ENCODE results near the gene PROX1. TPM values are rescaled to one million over a fixed set of nuclear protein-coding genes. Genes with fewer than 3 reads are reported as not detected.

The PROX1 gene
- total RNA-seq, 1 donor from 2014 or later: 4.8 TPM

DNA sequence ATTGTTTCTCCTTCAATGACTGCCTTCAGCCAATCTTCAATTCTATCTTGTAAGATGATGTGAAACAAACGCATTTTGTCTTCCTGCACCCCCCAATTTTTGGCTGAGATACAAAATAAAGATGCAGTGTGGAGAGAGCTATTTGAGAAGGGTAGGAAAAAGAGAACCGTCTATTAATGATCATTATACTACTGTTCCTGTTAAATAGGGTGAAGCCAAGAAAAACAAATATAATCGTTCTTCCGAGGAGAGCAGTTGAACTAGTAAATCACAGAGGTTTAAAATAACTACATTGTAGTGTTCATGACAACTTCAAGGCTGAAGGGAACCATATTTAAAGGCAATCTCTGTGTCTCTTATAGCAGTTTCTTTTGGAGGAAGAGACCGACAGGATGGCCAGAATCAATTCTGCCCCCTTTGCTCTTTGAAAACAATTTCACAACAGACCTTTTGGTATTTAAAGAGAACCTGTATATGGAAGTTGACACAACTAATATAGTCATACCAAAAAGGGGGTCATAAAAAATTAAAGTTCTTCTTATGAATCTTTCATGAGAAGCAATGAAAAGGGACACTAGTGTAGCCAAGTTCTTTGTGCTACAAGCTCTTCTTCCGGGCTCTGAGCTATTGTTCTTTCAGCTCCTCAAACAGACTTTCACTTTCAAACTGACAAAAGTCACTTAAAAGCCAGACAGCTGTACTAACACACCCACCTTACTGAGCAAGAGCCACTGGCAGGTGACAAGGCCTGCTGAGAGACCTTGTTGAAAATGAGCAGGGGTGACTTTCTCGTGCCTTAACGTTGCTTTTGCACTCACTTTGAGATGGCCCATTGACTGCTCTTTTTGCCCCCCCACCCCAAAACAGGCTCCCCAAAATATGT is 30.9 kb downstream of the PROX1 start:
- Histone ChIP-seq H3K27ac (ENCODE audit: low read depth, low read length) (no peak overlapping the region), H4K20me1 (ENCODE audit: insufficient read depth, low read length) (no peaks in the 10 kb centered on the region), H3K4me3 (ENCODE audit: insufficient read depth, low read depth, low read length) (no peak overlapping the region), H3K4me2 (ENCODE audit: low read length) (no peak overlapping the region), H3K9ac (ENCODE audit: low read length) (no peak overlapping the region), H3K27me3 (ENCODE audit: insufficient read depth, low read length) (no peaks in the 10 kb centered on the region), H3K36me3 (ENCODE audit: insufficient read depth, low read length) (no peaks in the 10 kb centered on the region), H2AFZ (ENCODE audit: low read depth, low read length) (no peak overlapping the region), H3K79me2 (ENCODE audit: insufficient read depth, low read length) (no peaks in the 10 kb centered on the region), H3K9me3 (ENCODE audit: insufficient read depth, low read depth, low read length) (no peaks in the 10 kb centered on the region), H3K4me1 (ENCODE audit: insufficient read depth, low read length) (no peaks in the 10 kb centered on the region)
- TF ChIP-seq, protein P1, sequence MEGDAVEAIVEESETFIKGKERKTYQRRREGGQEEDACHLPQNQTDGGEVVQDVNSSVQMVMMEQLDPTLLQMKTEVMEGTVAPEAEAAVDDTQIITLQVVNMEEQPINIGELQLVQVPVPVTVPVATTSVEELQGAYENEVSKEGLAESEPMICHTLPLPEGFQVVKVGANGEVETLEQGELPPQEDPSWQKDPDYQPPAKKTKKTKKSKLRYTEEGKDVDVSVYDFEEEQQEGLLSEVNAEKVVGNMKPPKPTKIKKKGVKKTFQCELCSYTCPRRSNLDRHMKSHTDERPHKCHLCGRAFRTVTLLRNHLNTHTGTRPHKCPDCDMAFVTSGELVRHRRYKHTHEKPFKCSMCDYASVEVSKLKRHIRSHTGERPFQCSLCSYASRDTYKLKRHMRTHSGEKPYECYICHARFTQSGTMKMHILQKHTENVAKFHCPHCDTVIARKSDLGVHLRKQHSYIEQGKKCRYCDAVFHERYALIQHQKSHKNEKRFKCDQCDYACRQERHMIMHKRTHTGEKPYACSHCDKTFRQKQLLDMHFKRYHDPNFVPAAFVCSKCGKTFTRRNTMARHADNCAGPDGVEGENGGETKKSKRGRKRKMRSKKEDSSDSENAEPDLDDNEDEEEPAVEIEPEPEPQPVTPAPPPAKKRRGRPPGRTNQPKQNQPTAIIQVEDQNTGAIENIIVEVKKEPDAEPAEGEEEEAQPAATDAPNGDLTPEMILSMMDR (IDR thresholded peaks at IDR 0.05; ENCODE audit: insufficient read depth, low read depth, low read length): no peak
- TF ChIP-seq EZH2 (IDR thresholded peaks at IDR 0.05; ENCODE audit: insufficient read depth, low read length): no peak
- no peaks in the 10 kb centered on the region for H3K9me3 Mint-ChIP-seq (ENCODE audit: unreplicated experiment)
- peaks cover 13% of the 10 kb centered on the region for H3K27me3 Mint-ChIP-seq (ENCODE audit: low read depth, unreplicated experiment)
- H3K4me3 Mint-ChIP-seq (ENCODE audit: unreplicated experiment): no peak overlapping the region
- no peak overlapping the region for H3K27ac Mint-ChIP-seq (ENCODE audit: unreplicated experiment)
- H3K36me3 Mint-ChIP-seq (ENCODE audit: low read depth, unreplicated experiment): no peaks in the 10 kb centered on the region
- DNase-seq (ENCODE audit: low read depth): no peak
- H3K4me1 Mint-ChIP-seq (ENCODE audit: low read depth, unreplicated experiment): no peaks in the 10 kb centered on the region
- FAIRE-seq: no peak

DNA sequence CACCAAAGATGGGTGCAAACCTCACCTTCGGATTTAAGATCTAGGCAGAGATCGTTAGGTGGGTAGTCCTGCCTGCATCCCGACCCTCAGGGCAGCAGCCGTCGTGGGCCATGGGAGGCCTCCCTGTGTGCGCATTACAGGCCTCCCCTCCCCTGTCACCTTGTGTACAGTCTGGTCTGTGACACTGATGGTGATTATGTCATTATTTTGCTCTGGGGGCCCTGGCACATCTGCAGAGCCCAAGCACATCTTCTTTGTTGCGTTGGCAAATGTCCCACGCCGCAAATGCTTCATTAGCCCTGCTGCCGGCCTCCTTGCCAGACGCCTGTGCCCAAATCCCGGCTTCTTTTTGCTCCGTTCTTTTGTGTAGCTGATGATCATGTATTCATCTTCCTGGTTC is 31.7 kb downstream of the PROX1 start:
- peaks cover 16% of the 10 kb centered on the region for H3K27me3 Mint-ChIP-seq (ENCODE audit: low read depth, unreplicated experiment)
- Histone ChIP-seq H3K27ac (ENCODE audit: low read depth, low read length) (no peak overlapping the region), H3K9me3 (ENCODE audit: insufficient read depth, low read depth, low read length) (no peaks in the 10 kb centered on the region), H3K79me2 (ENCODE audit: insufficient read depth, low read length) (no peaks in the 10 kb centered on the region), H2AFZ (ENCODE audit: low read depth, low read length) (no peak overlapping the region), H4K20me1 (ENCODE audit: insufficient read depth, low read length) (no peaks in the 10 kb centered on the region), H3K4me3 (ENCODE audit: insufficient read depth, low read depth, low read length) (no peak overlapping the region), H3K4me1 (ENCODE audit: insufficient read depth, low read length) (no peaks in the 10 kb centered on the region), H3K4me2 (ENCODE audit: low read length) (no peak overlapping the region), H3K36me3 (ENCODE audit: insufficient read depth, low read length) (no peaks in the 10 kb centered on the region), H3K27me3 (ENCODE audit: insufficient read depth, low read length) (no peaks in the 10 kb centered on the region), H3K9ac (ENCODE audit: low read length) (no peak overlapping the region)
- DNase-seq (ENCODE audit: low read depth): no peak
- no peak for FAIRE-seq
- H3K4me3 Mint-ChIP-seq (ENCODE audit: unreplicated experiment): no peak overlapping the region
- H3K9me3 Mint-ChIP-seq (ENCODE audit: unreplicated experiment): peaks cover 2% of the 10 kb centered on the region
- TF ChIP-seq EZH2 (IDR thresholded peaks at IDR 0.05; ENCODE audit: insufficient read depth, low read length): no peak
- TF ChIP-seq, protein P1 (IDR thresholded peaks at IDR 0.05; ENCODE audit: insufficient read depth, low read depth, low read length): no peak
- no peaks in the 10 kb centered on the region for H3K4me1 Mint-ChIP-seq (ENCODE audit: low read depth, unreplicated experiment)
- H3K27ac Mint-ChIP-seq (ENCODE audit: unreplicated experiment): no peak overlapping the region
- no peaks in the 10 kb centered on the region for H3K36me3 Mint-ChIP-seq (ENCODE audit: low read depth, unreplicated experiment)

DNA sequence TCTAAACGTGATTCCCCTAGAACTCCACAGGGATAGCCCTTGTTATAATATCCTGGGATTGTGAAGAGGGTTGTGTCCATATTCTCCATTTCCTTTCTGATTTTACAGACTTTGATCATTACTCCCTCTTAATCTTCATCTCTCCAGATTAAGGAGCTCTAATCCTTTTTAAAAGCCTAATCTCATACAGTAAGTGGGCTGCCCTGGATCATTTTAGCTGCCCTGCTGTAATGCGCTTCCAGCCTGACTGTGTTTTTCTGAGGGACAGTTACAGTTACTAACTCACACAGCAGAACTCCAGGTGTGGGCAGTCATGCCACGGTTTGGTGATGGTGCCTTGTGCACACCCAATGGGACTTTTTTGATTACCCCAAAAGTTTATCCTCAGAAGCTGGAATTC is 33.5 kb downstream of the PROX1 start:
- H3K27me3 ChIP-seq (ENCODE audit: insufficient read depth, low read length): no peaks in the 10 kb centered on the region
- H3K27ac Mint-ChIP-seq (ENCODE audit: unreplicated experiment): no peak overlapping the region
- H3K36me3 Mint-ChIP-seq (ENCODE audit: low read depth, unreplicated experiment): no peaks in the 10 kb centered on the region
- no peak overlapping the region for H3K4me3 ChIP-seq (ENCODE audit: insufficient read depth, low read depth, low read length)
- H3K4me3 Mint-ChIP-seq (ENCODE audit: unreplicated experiment): no peak overlapping the region
- no peaks in the 10 kb centered on the region for H3K4me1 ChIP-seq (ENCODE audit: insufficient read depth, low read length)
- no peaks in the 10 kb centered on the region for H3K4me1 Mint-ChIP-seq (ENCODE audit: low read depth, unreplicated experiment)
- H3K79me2 ChIP-seq (ENCODE audit: insufficient read depth, low read length): no peaks in the 10 kb centered on the region
- peaks cover 14% of the 10 kb centered on the region for H3K27me3 Mint-ChIP-seq (ENCODE audit: low read depth, unreplicated experiment)
- no peak overlapping the region for H2AFZ ChIP-seq (ENCODE audit: low read depth, low read length)
- H4K20me1 ChIP-seq (ENCODE audit: insufficient read depth, low read length): no peaks in the 10 kb centered on the region
- no peak overlapping the region for H3K9ac ChIP-seq (ENCODE audit: low read length)
- FAIRE-seq: no peak
- H3K36me3 ChIP-seq (ENCODE audit: insufficient read depth, low read length): no peaks in the 10 kb centered on the region
- TF ChIP-seq, protein P1 (IDR thresholded peaks at IDR 0.05; ENCODE audit: insufficient read depth, low read depth, low read length): no peak
- TF ChIP-seq EZH2 (IDR thresholded peaks at IDR 0.05; ENCODE audit: insufficient read depth, low read length): no peak
- H3K27ac ChIP-seq (ENCODE audit: low read depth, low read length): no peak overlapping the region
- H3K9me3 ChIP-seq (ENCODE audit: insufficient read depth, low read depth, low read length): no peaks in the 10 kb centered on the region
- DNase-seq (ENCODE audit: low read depth): no peak
- no peak overlapping the region for H3K4me2 ChIP-seq (ENCODE audit: low read length)
- peaks cover 2% of the 10 kb centered on the region for H3K9me3 Mint-ChIP-seq (ENCODE audit: unreplicated experiment)
